H1 (cell line): ENCODE measurements around the gene PRKCH. TPM values are rescaled to one million over a fixed set of nuclear protein-coding genes. Genes with fewer than 3 reads are reported as not detected.

ENCODE experiments used
- CTCF ChIA-PET: fragments of 300-600 bp; sonication (Branson Sonifier 250); formaldehyde crosslinking; loops from one replicate; lab custom pipeline; 2021; ENCODE audit not compliant: partially characterized antibody; lab: Charles Lee
- POLR2A ChIA-PET: fragments of 300-600 bp; sonication (Branson Sonifier 250); formaldehyde crosslinking; loops from one replicate; lab custom pipeline; 2021; ENCODE audit warnings: inconsistent platforms; ENCODE audit not compliant: partially characterized antibody; lab: Charles Lee
- DNase-seq, 2 experiments: peaks; one replicate each; pipeline versions ENCODE4 v3.0.0 to v3.0.0-alpha.2; 2010 to 2022; ENCODE audit warnings: low spot score in 2 of 2, low read depth in 1 of 2, mixed read lengths in 1 of 2
- FAIRE-seq: peaks from 2 replicates; lab custom pipeline; 2011; peaks lifted over from hg19 to GRCh38; lab: Jason Lieb, UNC
- H2AFZ ChIP-seq: 2 replicates; pipeline ENCODE4 v1.8.1; 2012; ENCODE audit warnings: low read length, inconsistent platforms
- H2AK5ac ChIP-seq: 2 replicates; pipeline ENCODE4 v1.6.1; 2013; ENCODE audit warnings: low read depth, low read length
- H2BK120ac ChIP-seq: replicated peaks from 2 replicates; pipeline ENCODE3; 2013; ENCODE audit warnings: low read depth, low read length, inconsistent platforms
- H2BK12ac ChIP-seq: 2 replicates; pipeline ENCODE4 v1.6.1; 2013; ENCODE audit warnings: low read depth, low read length
- H2BK15ac ChIP-seq: 2 replicates; pipeline ENCODE4 v1.6.1; 2013; ENCODE audit warnings: low read length
- H2BK20ac ChIP-seq: 2 replicates; pipeline ENCODE4 v1.6.1; 2013; ENCODE audit warnings: low read length
- H2BK5ac ChIP-seq: 2 replicates; pipeline ENCODE4 v1.6.1; 2013; ENCODE audit warnings: low read depth, low read length
- H3K14ac ChIP-seq: 2 replicates; pipeline ENCODE4 v1.6.1; 2013; ENCODE audit warnings: inconsistent platforms; ENCODE audit not compliant: insufficient read length
- H3K18ac ChIP-seq: 2 replicates; pipeline ENCODE4 v1.6.1; 2013; ENCODE audit warnings: low read length; ENCODE audit errors: extremely low read depth
- H3K23ac ChIP-seq: 2 replicates; pipeline ENCODE4 v1.6.1; 2013; ENCODE audit warnings: inconsistent platforms; ENCODE audit not compliant: insufficient read length
- H3K23me2 ChIP-seq: 2 replicates; pipeline ENCODE4 v1.6.1; 2013; ENCODE audit warnings: low read depth, low read length
- H3K27ac ChIP-seq: 2 replicates; pipeline ENCODE4 v1.6.1; 2011; ENCODE audit warnings: low read depth, low read length, inconsistent platforms
- H3K27me3 ChIP-seq, 4 experiments: replicated peaks in 1 of 4; 1 replicate in 1 of 4; 2 replicates in 3 of 4; pipeline versions ENCODE4 v1.6.1 to v1.8.1; 2011 to 2013; ENCODE audit warnings: low read length in 3 of 4, mild to moderate bottlenecking in 3 of 4, inconsistent platforms in 2 of 4, mixed read lengths in 2 of 4, moderate library complexity in 1 of 4; ENCODE audit not compliant: control insufficient read depth in 3 of 4, insufficient read depth in 3 of 4; ENCODE audit errors: extremely low read depth in 1 of 4
- H3K36me3 ChIP-seq, 4 experiments: 2 replicates each; pipeline versions ENCODE4 v1.6.1 to v1.8.1; 2011 to 2013; ENCODE audit warnings: mild to moderate bottlenecking in 4 of 4, low read length in 3 of 4, moderate library complexity in 2 of 4, control low read depth in 1 of 4, inconsistent platforms in 1 of 4; ENCODE audit not compliant: insufficient read depth in 4 of 4, control insufficient read depth in 2 of 4
- H3K4ac ChIP-seq: replicated peaks from 2 replicates; pipeline ENCODE3; 2013; ENCODE audit warnings: low read length, low read depth, mixed read lengths, inconsistent platforms; ENCODE audit not compliant: insufficient read length
- H3K4me1 ChIP-seq, 4 experiments: replicated peaks in 1 of 4; 1 replicate in 1 of 4; 2 replicates in 3 of 4; pipeline versions ENCODE4 v1.6.1 to v1.8.1; 2011 to 2013; ENCODE audit warnings: low read length in 3 of 4, inconsistent platforms in 2 of 4, mixed read lengths in 1 of 4; ENCODE audit not compliant: insufficient read depth in 4 of 4, control insufficient read depth in 3 of 4
- H3K4me2 ChIP-seq, 2 experiments: 2 replicates each; pipeline versions ENCODE4 v1.6.1 to v1.8.1; 2011 to 2013; ENCODE audit warnings: low read depth in 2 of 2, low read length in 2 of 2, control low read depth in 1 of 2, inconsistent platforms in 1 of 2, mild to moderate bottlenecking in 1 of 2; ENCODE audit not compliant: insufficient read depth in 1 of 2
- H3K4me3 ChIP-seq, 4 experiments: fragments of 200-600, 300-600 bp in 1 of 4; sonication (generic), shearing (Covaris generic), sonication (Bioruptor Twin) in 1 of 4; 2 replicates each; pipeline versions ENCODE4 v1.5.1 to v1.8.1; 2011 to 2016; ENCODE audit warnings: low read length in 4 of 4, low read depth in 3 of 4, control low read depth in 2 of 4, inconsistent platforms in 2 of 4, mild to moderate bottlenecking in 2 of 4, mixed read lengths in 1 of 4, moderate library complexity in 1 of 4; ENCODE audit not compliant: insufficient read depth in 2 of 4; ENCODE audit errors: extremely low read depth in 1 of 4
- H3K56ac ChIP-seq: replicated peaks from 2 replicates; pipeline ENCODE3; 2013; ENCODE audit warnings: low read depth, mild to moderate bottlenecking, mixed read lengths, low read length, inconsistent platforms; ENCODE audit not compliant: insufficient read length
- H3K79me1 ChIP-seq: 2 replicates; pipeline ENCODE4 v1.6.1; 2013; ENCODE audit warnings: low read depth, low read length, control low read depth
- H3K79me2 ChIP-seq, 2 experiments: 2 replicates each; pipeline versions ENCODE4 v1.6.1 to v1.8.1; 2012 to 2013; ENCODE audit warnings: low read length in 2 of 2, mild to moderate bottlenecking in 2 of 2, inconsistent platforms in 1 of 2; ENCODE audit not compliant: insufficient read depth in 2 of 2, control insufficient read depth in 1 of 2
- H3K9ac ChIP-seq, 4 experiments: replicated peaks in 1 of 4; 1 replicate in 1 of 4; 2 replicates in 3 of 4; pipeline versions ENCODE4 v1.6.1 to v1.8.1; 2011 to 2013; ENCODE audit warnings: low read depth in 3 of 4, low read length in 3 of 4, control low read depth in 2 of 4, mild to moderate bottlenecking in 2 of 4, moderate library complexity in 2 of 4, inconsistent platforms in 1 of 4; ENCODE audit errors: extremely low read depth in 1 of 4
- H3K9me3 ChIP-seq, 2 experiments: 2 replicates each; pipeline versions ENCODE4 v1.6.1 to v1.8.1; 2012 to 2013; ENCODE audit warnings: mild to moderate bottlenecking in 2 of 2, moderate library complexity in 2 of 2, control low read depth in 1 of 2, inconsistent platforms in 1 of 2, low read depth in 1 of 2, low read length in 1 of 2, mixed read lengths in 1 of 2; ENCODE audit not compliant: insufficient read depth in 2 of 2
- H4K20me1 ChIP-seq, 2 experiments: replicated peaks in 1 of 2; 2 replicates each; pipeline versions ENCODE3 to v1.8.1; 2011 to 2013; ENCODE audit warnings: inconsistent platforms in 2 of 2, low read length in 2 of 2, mild to moderate bottlenecking in 1 of 2; ENCODE audit not compliant: insufficient read depth in 2 of 2, control insufficient read depth in 1 of 2
- H4K5ac ChIP-seq: 2 replicates; pipeline ENCODE4 v1.6.1; 2013; ENCODE audit warnings: low read length, low read depth, mixed read lengths, inconsistent platforms; ENCODE audit not compliant: insufficient read length
- H4K8ac ChIP-seq: 2 replicates; pipeline ENCODE4 v1.8.0; 2013; ENCODE audit warnings: mild to moderate bottlenecking, moderate library complexity, low read length, inconsistent platforms; ENCODE audit not compliant: insufficient read depth; ENCODE audit errors: extremely low read depth
- H4K91ac ChIP-seq: replicated peaks from 2 replicates; pipeline ENCODE3; 2013; ENCODE audit warnings: low read length, mixed read lengths, inconsistent platforms; ENCODE audit not compliant: insufficient read length
- ASH2L ChIP-seq: fragments of 200-600, 300-600 bp; sonication (generic); IDR thresholded peaks from one replicate; pipeline ENCODE4 v1.7.1; 2017; ENCODE audit warnings: low read length
- ATF3 ChIP-seq: IDR thresholded peaks from 2 replicates; pipeline ENCODE4 v1.6.1; 2011; ENCODE audit warnings: low read depth, mild to moderate bottlenecking, low read length; ENCODE audit not compliant: insufficient read depth
- BACH1 ChIP-seq: IDR thresholded peaks from 2 replicates; pipeline ENCODE4 v1.6.1; 2012; ENCODE audit warnings: low read length, improper control_type of control experiment
- GTF2F1 ChIP-seq: IDR thresholded peaks from 2 replicates; pipeline ENCODE4 v1.6.1; 2012; ENCODE audit warnings: low read depth, low read length, improper control_type of control experiment, borderline replicate concordance
- JUND ChIP-seq: IDR thresholded peaks from 2 replicates; pipeline ENCODE4 v1.6.1; 2011; ENCODE audit warnings: mild to moderate bottlenecking, improper control_type of control experiment, low read length
- KDM5A ChIP-seq: fragments of 200-600 bp; IDR thresholded peaks from 2 replicates; pipeline ENCODE4 v1.7.1; 2012; ENCODE audit warnings: mild to moderate bottlenecking, low read length, inconsistent platforms, mixed read lengths
- SIRT6 ChIP-seq: IDR thresholded peaks from one replicate; pipeline ENCODE4 v1.7.1; 2012; ENCODE audit warnings: low read length, inconsistent platforms
- TAF7 ChIP-seq: optimal IDR thresholded peaks from 2 replicates; pipeline ENCODE3; 2011; ENCODE audit warnings: low read depth, mild to moderate bottlenecking, inconsistent platforms, low read length, moderate library complexity, borderline replicate concordance
- TCF12 ChIP-seq: IDR thresholded peaks from 2 replicates; pipeline ENCODE4 v1.6.1; 2011; ENCODE audit warnings: low read depth, mild to moderate bottlenecking, low read length
- WGBS, 2 experiments: shearing (Covaris generic) in 1 of 2; methylation state at CpG; one replicate each; pipeline versions ENCODE4 v1.1.6 to v1.1.7; 2013 to 2015; ENCODE audit warnings: low lambda C conversion rate in 2 of 2, mixed read lengths in 2 of 2, inconsistent platforms in 1 of 2, low coverage in 1 of 2, missing lambda C conversion rate in 1 of 2; ENCODE audit not compliant: insufficient replicate concordance in 2 of 2, insufficient coverage in 1 of 2, insufficient read length in 1 of 2; ENCODE audit errors: extremely low coverage in 1 of 2, missing lambda C conversion rate in 1 of 2; 5-methylcytosine and 5-hydroxymethylcytosine counted together
- polyA plus RNA-seq, 7 experiments: library from polyadenylated mRNA; depleted of rRNA in 3 of 7; stranded (reverse) in 5 of 7; unstranded in 2 of 7; fragments of >200 nt in 5 of 7; fragments of 200-250 nt in 2 of 7; gene quantifications; 1 replicate in 5 of 7; 2 replicates in 1 of 7; 4 replicates in 1 of 7; pipeline versions ENCODE4 v1.2.1 to v1.2.3, GENCODE V29; 2011 to 2013; ENCODE audit warnings: missing spikeins in 2 of 7, mixed read lengths in 2 of 7
- total RNA-seq: library from RNA; stranded (reverse); fragmentation: NEBNext Ultra II Directional; extraction: Animal tissue kit (Norgen Biotek cat#: 25700); gene quantifications from 2 replicates; pipeline ENCODE4 v1.2.1, GENCODE V29; 2021
- TF ChIP-seq, protein P1 (sequence below), 3 experiments: IDR thresholded peaks; 1 replicate in 2 of 3; 2 replicates in 1 of 3; pipeline versions ENCODE4 v1.5.1 to v1.6.1; 2011; ENCODE audit warnings: low read length in 3 of 3, mild to moderate bottlenecking in 3 of 3, inconsistent platforms in 2 of 3, low read depth in 1 of 3, moderate library complexity in 1 of 3; ENCODE audit not compliant: insufficient read depth in 1 of 3; ENCODE audit errors: control extremely low read depth in 1 of 3

Gene PRKCH
- total and polyA plus RNA-seq, 2 of the 8 experiments (the other 6 are each of a cell fraction or from before 2014, with no cell fraction given) = 6.4 to 7.0 TPM

DNA sequence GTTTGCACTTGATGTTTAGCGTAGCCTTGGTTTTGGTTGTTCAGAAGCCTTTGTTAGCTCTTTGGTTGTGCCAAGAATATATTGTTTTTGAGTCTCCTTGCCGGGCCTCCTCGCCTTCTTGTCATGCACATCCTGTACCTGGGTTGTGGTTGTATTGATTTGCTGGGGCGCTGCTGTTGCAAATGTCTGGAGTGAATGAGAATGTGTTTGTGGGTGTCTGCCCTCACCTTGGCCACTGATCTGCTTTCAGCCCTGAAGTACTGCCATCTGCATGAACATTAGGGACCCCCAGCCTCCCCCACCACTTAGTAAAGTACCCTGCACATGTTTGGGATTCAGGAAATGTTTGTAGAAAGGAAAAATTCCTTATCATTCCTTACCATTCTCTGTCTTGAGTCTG, 16.5 kb downstream of the PRKCH start:
- H3K9me3 ChIP-seq = no peaks in the 10 kb centered on the region
- H3K9ac ChIP-seq = no peak overlapping the region
- no peak overlapping the region for H3K27ac ChIP-seq
- no peaks in the 10 kb centered on the region for H3K27me3 ChIP-seq
- 90% methylated on average over 4 of the region's 4 CpGs; no CpG with 5 or more reads in 1 of the 2 experiments for WGBS, 2 experiments
- no peak overlapping the region for H2AFZ ChIP-seq
- no peak overlapping the region for H3K4ac ChIP-seq
- ChIA-PET CTCF (interaction anchor here (1.1 to 1.5 kb wide), 2 partner anchors 43 to 45 kb away, joined by 3 to 4 read pairs; no protein-coding TSS in a partner anchor), POLR2A (no interaction called here)
- H3K56ac ChIP-seq = no peak overlapping the region
- FAIRE-seq = no peak
- no peak overlapping the region for H2BK120ac ChIP-seq
- no peak overlapping the region for H3K4me2 ChIP-seq
- no peaks in the 10 kb centered on the region for H3K23me2 ChIP-seq
- no peak overlapping the region for H4K91ac ChIP-seq
- H3K79me1 ChIP-seq = no peaks in the 10 kb centered on the region
- DNase-seq = no peak
- no peak overlapping the region for H2BK5ac ChIP-seq
- H4K5ac ChIP-seq = no peak overlapping the region
- no peak overlapping the region for H2AK5ac ChIP-seq
- H3K23ac ChIP-seq = no peak overlapping the region
- H3K14ac ChIP-seq = no peak overlapping the region
- H3K18ac ChIP-seq = no peak overlapping the region
- H2BK12ac ChIP-seq = no peak overlapping the region
- peaks cover 0 to 4% (median 0%) of the 10 kb centered on the region in 4 experiments; a peak in 1 of 7 replicates for H3K4me1 ChIP-seq
- no peaks in the 10 kb centered on the region for H3K79me2 ChIP-seq
- no peaks in the 10 kb centered on the region for H4K20me1 ChIP-seq
- TF ChIP-seq JUND = no peak
- no peak for TF ChIP-seq SIRT6
- TF ChIP-seq, protein P1, sequence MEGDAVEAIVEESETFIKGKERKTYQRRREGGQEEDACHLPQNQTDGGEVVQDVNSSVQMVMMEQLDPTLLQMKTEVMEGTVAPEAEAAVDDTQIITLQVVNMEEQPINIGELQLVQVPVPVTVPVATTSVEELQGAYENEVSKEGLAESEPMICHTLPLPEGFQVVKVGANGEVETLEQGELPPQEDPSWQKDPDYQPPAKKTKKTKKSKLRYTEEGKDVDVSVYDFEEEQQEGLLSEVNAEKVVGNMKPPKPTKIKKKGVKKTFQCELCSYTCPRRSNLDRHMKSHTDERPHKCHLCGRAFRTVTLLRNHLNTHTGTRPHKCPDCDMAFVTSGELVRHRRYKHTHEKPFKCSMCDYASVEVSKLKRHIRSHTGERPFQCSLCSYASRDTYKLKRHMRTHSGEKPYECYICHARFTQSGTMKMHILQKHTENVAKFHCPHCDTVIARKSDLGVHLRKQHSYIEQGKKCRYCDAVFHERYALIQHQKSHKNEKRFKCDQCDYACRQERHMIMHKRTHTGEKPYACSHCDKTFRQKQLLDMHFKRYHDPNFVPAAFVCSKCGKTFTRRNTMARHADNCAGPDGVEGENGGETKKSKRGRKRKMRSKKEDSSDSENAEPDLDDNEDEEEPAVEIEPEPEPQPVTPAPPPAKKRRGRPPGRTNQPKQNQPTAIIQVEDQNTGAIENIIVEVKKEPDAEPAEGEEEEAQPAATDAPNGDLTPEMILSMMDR (IDR thresholded peaks at IDR 0.05; ENCODE audit: control extremely low read depth in 1 of 3, insufficient read depth in 1 of 3, low read depth in 1 of 3, low read length in 3 of 3) = no peak
- no peak for TF ChIP-seq TAF7
- TF ChIP-seq TCF12 = no peak
- no peak for TF ChIP-seq GTF2F1
- TF ChIP-seq ATF3 = no peak
- TF ChIP-seq KDM5A = no peak
- TF ChIP-seq ASH2L = no peak
- TF ChIP-seq BACH1 = no peak
- no peaks in the 10 kb centered on the region for H3K36me3 ChIP-seq
- no peak overlapping the region for H2BK15ac ChIP-seq
- H3K4me3 ChIP-seq = no peak overlapping the region
- no peak overlapping the region for H4K8ac ChIP-seq
- no peak overlapping the region for H2BK20ac ChIP-seq
